H1 (cell line): ENCODE results near the gene DNAJC16. TPM values are rescaled to one million over a fixed set of nuclear protein-coding genes. Genes with fewer than 3 reads are reported as not detected.
A peak's percentile ranks its signal among the peaks of the same experiment; 100 is the strongest.
"Not testable (repeated sequence)": the region's sequence is repeated elsewhere in the genome, so short reads cannot be mapped to it uniquely, and the experiment has no call there.

Experiments
- CTCF ChIA-PET: fragments of 300-600 bp; sonication (Branson Sonifier 250); formaldehyde crosslinking; loops from one replicate; lab custom pipeline; 2021; ENCODE audit not compliant: partially characterized antibody; lab: Charles Lee
- POLR2A ChIA-PET: fragments of 300-600 bp; sonication (Branson Sonifier 250); formaldehyde crosslinking; loops from one replicate; lab custom pipeline; 2021; ENCODE audit warnings: inconsistent platforms; ENCODE audit not compliant: partially characterized antibody; lab: Charles Lee
- DNase-seq, 2 experiments: peaks; one replicate each; pipeline versions ENCODE4 v3.0.0 to v3.0.0-alpha.2; 2010 to 2022; ENCODE audit warnings: low spot score in 2 of 2, low read depth in 1 of 2, mixed read lengths in 1 of 2
- FAIRE-seq: peaks from 2 replicates; lab custom pipeline; 2011; peaks lifted over from hg19 to GRCh38; lab: Jason Lieb, UNC
- H2AFZ ChIP-seq: 2 replicates; pipeline ENCODE4 v1.8.1; 2012; ENCODE audit warnings: low read length, inconsistent platforms
- H2AK5ac ChIP-seq: 2 replicates; pipeline ENCODE4 v1.6.1; 2013; ENCODE audit warnings: low read depth, low read length
- H2BK120ac ChIP-seq: replicated peaks from 2 replicates; pipeline ENCODE3; 2013; ENCODE audit warnings: low read depth, low read length, inconsistent platforms
- H2BK12ac ChIP-seq: 2 replicates; pipeline ENCODE4 v1.6.1; 2013; ENCODE audit warnings: low read depth, low read length
- H2BK15ac ChIP-seq: 2 replicates; pipeline ENCODE4 v1.6.1; 2013; ENCODE audit warnings: low read length
- H2BK20ac ChIP-seq: 2 replicates; pipeline ENCODE4 v1.6.1; 2013; ENCODE audit warnings: low read length
- H2BK5ac ChIP-seq: 2 replicates; pipeline ENCODE4 v1.6.1; 2013; ENCODE audit warnings: low read depth, low read length
- H3K14ac ChIP-seq: 2 replicates; pipeline ENCODE4 v1.6.1; 2013; ENCODE audit warnings: inconsistent platforms; ENCODE audit not compliant: insufficient read length
- H3K18ac ChIP-seq: 2 replicates; pipeline ENCODE4 v1.6.1; 2013; ENCODE audit warnings: low read length; ENCODE audit errors: extremely low read depth
- H3K23ac ChIP-seq: 2 replicates; pipeline ENCODE4 v1.6.1; 2013; ENCODE audit warnings: inconsistent platforms; ENCODE audit not compliant: insufficient read length
- H3K23me2 ChIP-seq: 2 replicates; pipeline ENCODE4 v1.6.1; 2013; ENCODE audit warnings: low read depth, low read length
- H3K27ac ChIP-seq: 2 replicates; pipeline ENCODE4 v1.6.1; 2011; ENCODE audit warnings: low read depth, low read length, inconsistent platforms
- H3K27me3 ChIP-seq, 4 experiments: replicated peaks in 1 of 4; 1 replicate in 1 of 4; 2 replicates in 3 of 4; pipeline versions ENCODE4 v1.6.1 to v1.8.1; 2011 to 2013; ENCODE audit warnings: low read length in 3 of 4, mild to moderate bottlenecking in 3 of 4, inconsistent platforms in 2 of 4, mixed read lengths in 2 of 4, moderate library complexity in 1 of 4; ENCODE audit not compliant: control insufficient read depth in 3 of 4, insufficient read depth in 3 of 4; ENCODE audit errors: extremely low read depth in 1 of 4
- H3K36me3 ChIP-seq, 4 experiments: 2 replicates each; pipeline versions ENCODE4 v1.6.1 to v1.8.1; 2011 to 2013; ENCODE audit warnings: mild to moderate bottlenecking in 4 of 4, low read length in 3 of 4, moderate library complexity in 2 of 4, control low read depth in 1 of 4, inconsistent platforms in 1 of 4; ENCODE audit not compliant: insufficient read depth in 4 of 4, control insufficient read depth in 2 of 4
- H3K4ac ChIP-seq: replicated peaks from 2 replicates; pipeline ENCODE3; 2013; ENCODE audit warnings: low read length, low read depth, mixed read lengths, inconsistent platforms; ENCODE audit not compliant: insufficient read length
- H3K4me1 ChIP-seq, 4 experiments: replicated peaks in 1 of 4; 1 replicate in 1 of 4; 2 replicates in 3 of 4; pipeline versions ENCODE4 v1.6.1 to v1.8.1; 2011 to 2013; ENCODE audit warnings: low read length in 3 of 4, inconsistent platforms in 2 of 4, mixed read lengths in 1 of 4; ENCODE audit not compliant: insufficient read depth in 4 of 4, control insufficient read depth in 3 of 4
- H3K4me2 ChIP-seq, 2 experiments: 2 replicates each; pipeline versions ENCODE4 v1.6.1 to v1.8.1; 2011 to 2013; ENCODE audit warnings: low read depth in 2 of 2, low read length in 2 of 2, control low read depth in 1 of 2, inconsistent platforms in 1 of 2, mild to moderate bottlenecking in 1 of 2; ENCODE audit not compliant: insufficient read depth in 1 of 2
- H3K4me3 ChIP-seq, 4 experiments: fragments of 200-600, 300-600 bp in 1 of 4; sonication (generic), shearing (Covaris generic), sonication (Bioruptor Twin) in 1 of 4; 2 replicates each; pipeline versions ENCODE4 v1.5.1 to v1.8.1; 2011 to 2016; ENCODE audit warnings: low read length in 4 of 4, low read depth in 3 of 4, control low read depth in 2 of 4, inconsistent platforms in 2 of 4, mild to moderate bottlenecking in 2 of 4, mixed read lengths in 1 of 4, moderate library complexity in 1 of 4; ENCODE audit not compliant: insufficient read depth in 2 of 4; ENCODE audit errors: extremely low read depth in 1 of 4
- H3K56ac ChIP-seq: replicated peaks from 2 replicates; pipeline ENCODE3; 2013; ENCODE audit warnings: low read depth, mild to moderate bottlenecking, mixed read lengths, low read length, inconsistent platforms; ENCODE audit not compliant: insufficient read length
- H3K79me1 ChIP-seq: 2 replicates; pipeline ENCODE4 v1.6.1; 2013; ENCODE audit warnings: low read depth, low read length, control low read depth
- H3K79me2 ChIP-seq, 2 experiments: 2 replicates each; pipeline versions ENCODE4 v1.6.1 to v1.8.1; 2012 to 2013; ENCODE audit warnings: low read length in 2 of 2, mild to moderate bottlenecking in 2 of 2, inconsistent platforms in 1 of 2; ENCODE audit not compliant: insufficient read depth in 2 of 2, control insufficient read depth in 1 of 2
- H3K9ac ChIP-seq, 4 experiments: replicated peaks in 1 of 4; 1 replicate in 1 of 4; 2 replicates in 3 of 4; pipeline versions ENCODE4 v1.6.1 to v1.8.1; 2011 to 2013; ENCODE audit warnings: low read depth in 3 of 4, low read length in 3 of 4, control low read depth in 2 of 4, mild to moderate bottlenecking in 2 of 4, moderate library complexity in 2 of 4, inconsistent platforms in 1 of 4; ENCODE audit errors: extremely low read depth in 1 of 4
- H3K9me3 ChIP-seq, 2 experiments: 2 replicates each; pipeline versions ENCODE4 v1.6.1 to v1.8.1; 2012 to 2013; ENCODE audit warnings: mild to moderate bottlenecking in 2 of 2, moderate library complexity in 2 of 2, control low read depth in 1 of 2, inconsistent platforms in 1 of 2, low read depth in 1 of 2, low read length in 1 of 2, mixed read lengths in 1 of 2; ENCODE audit not compliant: insufficient read depth in 2 of 2
- H4K20me1 ChIP-seq, 2 experiments: replicated peaks in 1 of 2; 2 replicates each; pipeline versions ENCODE3 to v1.8.1; 2011 to 2013; ENCODE audit warnings: inconsistent platforms in 2 of 2, low read length in 2 of 2, mild to moderate bottlenecking in 1 of 2; ENCODE audit not compliant: insufficient read depth in 2 of 2, control insufficient read depth in 1 of 2
- H4K5ac ChIP-seq: 2 replicates; pipeline ENCODE4 v1.6.1; 2013; ENCODE audit warnings: low read length, low read depth, mixed read lengths, inconsistent platforms; ENCODE audit not compliant: insufficient read length
- H4K8ac ChIP-seq: 2 replicates; pipeline ENCODE4 v1.8.0; 2013; ENCODE audit warnings: mild to moderate bottlenecking, moderate library complexity, low read length, inconsistent platforms; ENCODE audit not compliant: insufficient read depth; ENCODE audit errors: extremely low read depth
- H4K91ac ChIP-seq: replicated peaks from 2 replicates; pipeline ENCODE3; 2013; ENCODE audit warnings: low read length, mixed read lengths, inconsistent platforms; ENCODE audit not compliant: insufficient read length
- WGBS, 2 experiments: shearing (Covaris generic) in 1 of 2; methylation state at CpG; one replicate each; pipeline versions ENCODE4 v1.1.6 to v1.1.7; 2013 to 2015; ENCODE audit warnings: low lambda C conversion rate in 2 of 2, mixed read lengths in 2 of 2, inconsistent platforms in 1 of 2, low coverage in 1 of 2, missing lambda C conversion rate in 1 of 2; ENCODE audit not compliant: insufficient replicate concordance in 2 of 2, insufficient coverage in 1 of 2, insufficient read length in 1 of 2; ENCODE audit errors: extremely low coverage in 1 of 2, missing lambda C conversion rate in 1 of 2; 5-methylcytosine and 5-hydroxymethylcytosine counted together
- polyA plus RNA-seq, 7 experiments: library from polyadenylated mRNA; depleted of rRNA in 3 of 7; stranded (reverse) in 5 of 7; unstranded in 2 of 7; fragments of >200 nt in 5 of 7; fragments of 200-250 nt in 2 of 7; gene quantifications; 1 replicate in 5 of 7; 2 replicates in 1 of 7; 4 replicates in 1 of 7; pipeline versions ENCODE4 v1.2.1 to v1.2.3, GENCODE V29; 2011 to 2013; ENCODE audit warnings: missing spikeins in 2 of 7, mixed read lengths in 2 of 7
- total RNA-seq: library from RNA; stranded (reverse); fragmentation: NEBNext Ultra II Directional; extraction: Animal tissue kit (Norgen Biotek cat#: 25700); gene quantifications from 2 replicates; pipeline ENCODE4 v1.2.1, GENCODE V29; 2021

Gene DNAJC16
- total and polyA plus RNA-seq, 2 of the 8 experiments (the other 6 are each of a cell fraction or from before 2014, with no cell fraction given), result 7.9 to 23.3 TPM

- not testable (repeated sequence) for H2AK5ac ChIP-seq, H3K56ac ChIP-seq, H2BK5ac ChIP-seq, H3K23me2 ChIP-seq, H3K18ac ChIP-seq, H3K79me1 ChIP-seq, DNase-seq, H3K4me2 ChIP-seq, FAIRE-seq, H3K27me3 ChIP-seq, H2BK120ac ChIP-seq, H3K4me1 ChIP-seq, H2BK12ac ChIP-seq, H2BK20ac ChIP-seq, H3K27ac ChIP-seq, H2AFZ ChIP-seq, H3K4me3 ChIP-seq, H4K91ac ChIP-seq, H4K5ac ChIP-seq, H3K23ac ChIP-seq, H2BK15ac ChIP-seq, H4K20me1 ChIP-seq, H3K9me3 ChIP-seq, H3K14ac ChIP-seq, H3K9ac ChIP-seq, H3K4ac ChIP-seq
- POLR2A ChIA-PET, result interaction anchor here (0.7 kb wide), 1 partner anchor 13 kb away, joined by 3 read pairs; no protein-coding TSS in a partner anchor
- H3K79me2 ChIP-seq, result peaks cover 0 to 18% of the 10 kb centered on the region in 2 experiments; a peak in 2 of 4 replicates
- 0 out of 2 replicates have a peak overlapping the region, but pooled peaks have one; percentile 71 for H4K8ac ChIP-seq
- CTCF ChIA-PET, result interaction anchor here (0.6 kb wide), 2 partner anchors 20 to 456 kb away, joined by 3 to 4 read pairs; no protein-coding TSS in a partner anchor
- H3K36me3 ChIP-seq, result peaks cover 0 to 19% (median 5%) of the 10 kb centered on the region in 4 experiments; a peak in 4 of 8 replicates
- WGBS, 2 experiments, result 95% methylated on average over 15 of the region's 17 CpGs; no CpG with 5 or more reads in 1 of the 2 experiments
These were observed 5.3 kb upstream of the DNAJC16 start for GRCh38 chr1:15521206-15521906.
